KBM-7 (cell line): ENCODE measurements around the gene TPM1.
A peak's percentile ranks its signal among the peaks of the same experiment; 100 is the strongest.
"Not testable (repeated sequence)": the region's sequence is repeated elsewhere in the genome, so short reads cannot be mapped to it uniquely, and the experiment has no call there.

Experiments
- DNase-seq: peaks from one replicate; pipeline ENCODE4 v3.0.0-alpha.2; 2015
- in situ Hi-C: fragments of 300-500 bp; cut with MboI; formaldehyde crosslinking; loops from 2 replicates; pipeline ENCODE4 v1.14.3; 2020; ENCODE audit warnings: low sequenced_read_pairs, low pct_unique_long_range_greater_than_20kb, mixed read lengths

TPM1 gene

DNA sequence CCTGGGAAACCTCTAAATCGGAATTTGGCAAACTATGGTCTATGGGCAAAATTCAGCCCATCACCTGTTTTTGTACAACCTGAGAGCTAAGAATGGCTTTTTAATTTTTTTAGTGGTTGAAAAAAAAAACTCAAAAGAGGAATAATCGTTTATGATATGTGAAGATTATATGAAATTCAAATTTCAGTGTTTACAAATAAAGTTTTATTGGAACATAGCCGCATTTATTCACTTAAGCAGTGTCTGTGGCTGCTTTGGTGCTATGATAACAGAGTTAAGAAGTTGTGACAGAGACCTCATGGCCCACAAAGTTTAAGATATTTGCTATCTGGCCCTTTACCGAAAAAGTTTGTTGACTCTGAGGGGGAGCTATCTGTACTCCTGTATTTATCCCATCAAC, 42.7 kb downstream of the TPM1 start:
- DNase-seq = no peak
- in situ Hi-C loops = no loop called here

DNA sequence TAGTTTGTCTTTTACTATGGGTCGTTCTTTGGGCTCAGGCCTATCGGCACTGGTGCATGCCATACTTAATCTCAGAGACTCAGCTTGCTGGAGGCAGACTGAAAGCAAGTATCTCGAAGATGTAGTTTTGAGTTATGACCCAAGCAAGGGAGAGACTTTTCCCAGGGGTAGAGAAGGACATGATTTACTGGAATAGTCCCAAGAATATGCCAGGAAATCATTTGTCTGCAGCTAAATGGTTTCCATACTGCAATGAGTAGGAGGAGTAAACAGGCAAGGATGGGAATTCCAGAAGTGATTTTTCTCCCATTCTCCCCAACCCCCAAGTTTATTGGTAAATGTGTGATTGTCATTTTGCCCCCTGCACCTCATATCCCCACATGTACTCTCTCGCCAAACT, 43.7 kb downstream of the TPM1 start:
- no peak for DNase-seq
- in situ Hi-C loops = no loop called here

DNA sequence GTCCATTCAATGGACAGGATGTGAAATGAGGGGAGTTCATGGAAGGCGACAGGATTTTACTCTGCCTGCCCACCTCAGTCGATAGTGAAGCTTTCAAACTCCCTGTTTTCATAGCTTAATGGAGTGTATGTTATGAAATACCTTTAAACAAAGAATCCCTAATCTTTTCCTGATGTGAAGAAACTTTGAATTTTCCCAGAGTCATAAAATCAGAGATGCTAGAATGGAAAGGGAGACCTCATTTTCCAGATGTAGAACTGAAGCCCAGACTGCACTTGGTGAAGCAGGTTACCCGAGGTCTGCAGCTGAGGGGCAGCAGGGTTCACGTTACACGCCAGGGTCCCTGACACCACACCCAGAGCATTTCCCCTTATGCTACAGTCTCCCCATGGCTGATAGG, 44.4 kb downstream of the TPM1 start:
- DNase-seq = no peak
- in situ Hi-C loops = no loop called here

DNA sequence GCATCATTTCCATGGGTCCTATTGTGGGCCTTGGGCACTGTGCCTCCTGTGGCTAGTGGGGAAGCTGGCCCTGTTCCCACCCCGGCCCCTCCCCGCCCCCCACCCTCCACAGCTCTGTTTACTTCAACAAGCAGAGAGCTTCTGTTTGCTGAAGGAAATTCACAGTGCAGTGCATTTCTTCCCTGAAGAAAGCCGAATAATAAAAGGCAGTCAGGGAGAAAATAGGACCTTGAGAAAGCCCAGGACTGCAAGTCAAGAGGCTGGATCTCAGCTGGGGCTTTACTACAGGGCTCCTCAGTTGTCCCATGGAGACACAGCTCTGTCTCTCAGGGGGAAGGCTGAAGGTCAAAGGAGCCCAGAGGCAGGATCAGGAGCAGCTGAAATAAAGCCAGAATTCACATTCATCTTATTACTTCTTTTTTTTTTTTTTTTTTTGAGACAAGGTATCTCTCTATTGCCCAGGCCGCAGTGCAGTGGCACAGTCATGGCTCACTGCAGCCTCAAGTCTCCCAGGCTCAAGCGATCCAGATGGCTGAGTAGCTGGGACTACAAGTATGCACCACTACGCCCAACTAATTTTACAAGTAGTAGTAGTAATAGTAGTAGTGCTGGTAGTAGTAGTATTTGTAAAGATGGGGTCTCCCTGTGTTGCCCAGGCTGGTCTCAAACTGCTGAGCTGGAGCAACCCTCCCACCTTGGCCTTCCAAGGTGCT, 46.1 kb downstream of the TPM1 start:
- in situ Hi-C loops = no loop called here
- no peak for DNase-seq

DNA sequence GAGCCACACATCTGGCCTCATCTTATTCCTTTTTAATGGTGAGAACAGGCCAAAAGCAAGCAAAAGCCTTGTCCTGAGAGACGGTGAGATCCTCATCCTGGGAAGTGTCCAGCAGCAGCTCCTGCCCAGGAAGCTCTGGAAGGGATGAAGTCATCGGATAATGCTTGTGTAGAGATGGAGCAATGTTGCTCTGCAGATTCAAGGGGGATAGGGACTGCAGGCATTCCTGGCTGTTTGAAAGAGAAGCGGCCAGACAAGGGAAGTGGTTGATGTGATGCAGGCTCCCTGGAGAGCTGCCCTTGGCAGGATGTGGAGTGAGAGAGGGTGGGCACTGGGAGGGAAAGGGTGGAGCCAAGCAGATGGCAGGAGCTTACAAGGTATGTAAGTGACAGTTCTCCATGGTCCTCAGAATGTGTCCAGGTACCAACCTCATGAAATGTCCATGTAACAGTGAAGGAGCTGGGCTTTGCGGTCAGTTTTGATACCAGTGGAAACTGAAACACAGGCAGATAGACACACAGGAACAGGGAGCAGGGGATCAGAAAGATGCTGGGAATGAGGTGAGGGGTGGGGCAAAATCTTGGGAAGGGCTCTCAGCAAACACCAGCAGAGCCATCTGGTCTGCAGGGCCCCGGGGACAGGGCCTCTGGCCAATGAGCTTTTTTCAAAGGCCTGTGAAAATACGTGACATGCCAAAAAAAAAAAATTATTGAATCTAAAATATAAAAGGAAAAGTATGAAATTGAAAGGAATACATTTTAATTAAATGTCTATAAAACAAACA, 46.9 kb downstream of the TPM1 start:
- no peak for DNase-seq
- in situ Hi-C loops = no loop called here

DNA sequence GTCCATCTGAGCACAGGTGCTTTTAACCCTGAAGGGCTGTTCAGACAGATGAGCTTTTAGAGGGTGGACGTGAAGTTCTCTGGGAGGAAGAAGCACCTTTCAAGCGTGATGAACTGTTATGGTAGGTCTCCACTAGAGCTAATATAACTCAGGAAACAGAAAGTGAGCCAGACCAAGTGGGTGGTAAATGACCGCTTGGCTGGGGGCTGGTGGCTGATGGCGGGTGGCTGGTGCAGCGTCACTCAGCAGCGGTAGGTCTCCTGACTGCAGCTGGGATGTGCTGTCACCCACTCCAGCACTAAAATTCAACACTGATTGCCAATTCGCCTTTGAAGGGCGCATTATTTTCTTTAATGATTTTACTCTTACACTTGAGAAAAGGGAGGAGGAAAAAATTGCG, 47.9 kb downstream of the TPM1 start:
- no peak for DNase-seq
- in situ Hi-C loops = no loop called here

DNA sequence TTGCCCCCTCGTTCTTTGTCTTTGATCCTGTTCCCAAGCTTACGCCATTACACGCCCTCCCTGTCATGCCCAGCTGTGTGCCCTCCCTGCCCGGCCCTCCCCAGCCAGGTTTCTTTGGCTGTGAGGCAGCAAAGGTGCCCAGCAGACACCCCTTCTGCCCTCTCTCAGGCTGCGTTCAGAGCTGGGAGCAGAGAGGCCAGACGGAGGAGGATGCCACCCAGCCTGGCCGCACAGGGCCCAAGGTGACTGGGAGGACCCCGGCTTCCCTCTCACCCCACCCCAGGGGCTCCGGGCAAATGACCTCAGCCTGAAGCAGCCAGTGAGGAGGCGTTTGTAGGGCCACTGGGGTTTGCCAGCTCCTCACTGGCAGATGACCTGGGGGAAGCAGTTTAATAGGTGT, 48.3 kb downstream of the TPM1 start:
- in situ Hi-C loops = no loop called here
- no peak for DNase-seq

DNA sequence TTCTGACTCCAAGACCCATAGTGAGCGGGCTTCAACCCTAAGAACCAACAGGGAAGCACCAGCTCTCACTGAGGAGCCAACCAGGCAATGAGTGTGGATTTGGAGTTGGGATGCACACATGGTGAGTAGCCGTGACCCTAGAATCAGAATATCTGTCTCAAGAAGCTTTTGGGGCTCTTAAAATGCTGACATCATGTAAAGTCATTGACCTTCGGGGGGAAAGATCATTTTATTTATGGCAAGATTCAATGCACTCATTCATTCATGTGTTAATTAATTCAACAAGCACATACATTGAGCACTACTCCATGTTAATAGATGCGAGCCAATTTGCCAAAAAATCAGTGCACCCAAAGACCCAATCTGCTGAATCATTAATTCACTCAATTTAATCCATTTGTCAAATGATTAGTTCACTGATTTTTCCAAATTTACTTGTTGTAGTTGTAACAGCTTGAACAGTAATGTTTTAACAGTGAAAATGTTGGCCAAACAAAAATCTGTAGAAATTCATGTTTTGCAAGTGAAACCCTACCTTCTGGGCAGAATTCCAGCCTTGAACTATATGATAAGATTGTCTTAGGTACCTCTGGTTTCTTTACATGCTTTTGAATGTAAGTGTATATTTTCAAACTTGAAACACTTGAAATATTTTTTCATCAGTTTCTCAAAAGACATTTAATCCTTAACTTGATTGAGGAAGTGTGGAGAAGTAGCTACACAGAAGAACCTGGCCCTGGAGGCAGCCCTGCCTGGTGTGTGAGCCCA, 49.3 kb downstream of the TPM1 start:
- in situ Hi-C loops = no loop called here
- no peak for DNase-seq

DNA sequence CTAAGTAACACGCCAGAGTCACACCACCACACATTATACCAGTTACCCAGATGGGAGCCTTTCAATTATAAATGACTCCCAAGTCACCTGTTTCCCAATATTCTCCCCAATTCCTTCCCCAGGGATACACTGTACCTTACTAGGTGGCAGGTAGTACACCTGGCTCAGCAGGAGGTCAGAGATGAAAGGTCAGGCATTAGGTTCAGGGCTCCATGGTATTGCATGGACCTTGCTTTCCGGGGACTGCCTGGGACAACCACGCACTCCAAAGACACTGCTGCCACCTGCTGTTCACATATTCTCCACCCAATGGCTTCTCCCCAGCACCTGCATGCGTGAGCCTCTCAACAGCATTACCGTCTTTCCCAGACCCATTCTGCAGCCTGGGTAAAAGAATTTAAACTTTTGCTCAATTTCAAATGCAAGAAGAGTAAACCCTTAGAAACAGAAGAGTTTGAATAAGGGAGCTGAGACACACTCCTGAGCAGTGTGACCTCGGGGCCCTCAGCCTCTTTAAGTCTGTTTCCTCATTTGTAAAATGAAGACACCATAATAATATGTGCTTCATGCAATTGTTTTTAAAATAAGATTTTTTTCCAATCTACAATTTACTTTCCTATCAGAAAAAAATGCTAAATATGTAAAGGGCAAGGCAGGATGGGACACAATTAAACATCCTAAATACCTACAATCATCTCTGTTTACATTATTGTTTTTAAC, 51.1 kb downstream of the TPM1 start:
- in situ Hi-C loops = no loop called here

DNA sequence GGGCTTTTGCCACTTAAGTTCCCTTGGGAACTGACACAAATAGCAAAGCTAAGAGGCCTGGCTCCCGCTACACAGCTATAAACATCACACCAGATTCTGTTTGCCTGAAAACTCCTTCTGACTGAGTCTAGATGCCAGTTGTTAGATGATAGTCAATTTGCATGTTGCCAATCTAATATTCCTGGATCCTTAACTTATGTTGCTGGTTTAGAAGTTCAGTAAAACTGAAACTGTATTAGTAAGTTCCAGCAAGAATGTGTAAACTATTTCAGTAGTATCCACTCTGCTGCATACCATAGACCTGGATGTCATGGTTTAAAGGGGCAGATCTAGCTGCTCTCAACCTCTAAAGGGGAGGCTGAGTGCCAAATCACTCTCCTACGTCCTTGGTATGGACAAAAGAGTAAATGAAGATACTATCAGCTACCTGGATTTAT, 52.0 kb downstream of the TPM1 start:
- in situ Hi-C loops = no loop called here
- no peak for DNase-seq

More for the DNA sequence above, 51.1 kb downstream of the TPM1 start:
- peak; percentile 93 for DNase-seq

DNA sequence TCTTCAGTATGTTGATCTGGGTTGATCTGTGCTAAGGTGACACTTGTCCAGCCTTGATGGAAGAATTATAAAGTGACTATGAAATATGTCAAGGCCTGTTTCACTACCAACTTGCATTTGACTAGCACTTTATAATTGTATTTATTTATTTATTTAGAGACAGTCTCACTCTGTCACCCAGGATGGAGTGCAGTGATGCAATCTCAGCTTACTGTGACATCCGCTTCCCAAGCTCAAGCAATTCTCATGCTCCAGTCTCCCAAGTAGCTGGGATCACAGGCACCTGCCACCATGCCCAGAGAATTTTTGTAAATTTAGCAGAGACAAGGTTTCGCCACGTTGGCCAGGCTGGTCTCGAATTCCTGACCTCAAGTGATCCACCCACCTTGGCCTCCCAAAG, 53.6 kb downstream of the TPM1 start:
- no peak for DNase-seq
- in situ Hi-C loops = no loop called here

DNA sequence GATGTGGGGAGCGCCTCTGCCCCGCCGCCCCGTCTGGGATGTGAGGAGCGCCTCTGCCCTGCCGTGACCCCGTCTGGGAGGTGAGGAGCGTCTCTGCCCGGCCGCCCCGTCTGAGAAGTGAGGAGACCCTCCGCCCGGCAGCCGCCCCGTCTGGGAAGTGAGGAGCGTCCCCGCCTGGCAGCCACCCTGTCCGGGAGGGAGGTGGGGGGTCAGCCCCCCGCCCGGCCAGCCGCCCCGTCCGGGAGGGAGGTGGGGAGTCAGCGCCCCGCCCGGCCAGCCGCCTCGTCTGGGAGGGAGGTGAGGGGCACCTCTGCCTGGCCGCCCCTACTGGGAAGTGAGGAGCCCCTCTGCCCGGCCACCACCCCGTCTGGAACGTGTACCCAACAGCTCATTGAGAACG, 56.4 kb downstream of the TPM1 start:
- DNase-seq, in situ Hi-C loops: not testable (repeated sequence)

DNA sequence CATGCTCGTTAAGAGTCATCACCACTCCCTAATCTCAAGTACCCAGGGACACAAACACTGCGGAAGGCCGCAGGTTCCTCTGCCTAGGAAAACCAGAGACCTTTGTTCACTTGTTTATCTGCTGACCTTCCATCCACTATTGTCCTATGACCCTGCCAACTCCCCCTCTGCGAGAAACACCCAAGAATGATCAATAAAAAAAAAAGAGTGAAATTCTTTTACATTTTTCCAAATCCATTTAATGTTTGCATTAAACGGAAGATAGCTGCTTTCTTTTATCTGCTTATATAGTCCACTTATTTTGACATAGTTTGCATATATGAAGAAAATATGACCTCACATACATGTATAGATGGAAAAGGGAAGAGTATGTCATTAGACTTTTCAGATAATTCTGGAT, 57.0 kb downstream of the TPM1 start:
- DNase-seq, in situ Hi-C loops: not testable (repeated sequence)

DNA sequence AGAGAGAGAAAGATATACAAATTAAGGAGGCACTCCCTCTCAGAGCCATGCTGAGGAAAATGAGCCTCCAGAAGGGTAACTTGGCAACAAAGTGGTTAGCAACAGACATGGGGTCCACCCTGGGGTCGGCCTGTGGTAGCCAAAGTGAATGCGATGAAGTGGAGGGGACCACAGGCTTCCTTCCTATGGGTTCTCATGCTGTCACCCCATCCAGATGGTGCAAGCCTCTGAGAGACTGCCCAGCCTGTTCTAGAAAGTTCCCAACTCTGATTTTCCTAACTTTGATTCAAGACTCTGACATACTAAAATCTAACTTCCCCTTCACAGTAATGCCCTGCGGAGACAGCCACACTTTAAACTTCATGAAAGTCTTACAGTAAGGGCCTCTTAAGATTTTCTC, 60.9 kb downstream of the TPM1 start:
- in situ Hi-C loops = no loop called here
- DNase-seq = no peak

DNA sequence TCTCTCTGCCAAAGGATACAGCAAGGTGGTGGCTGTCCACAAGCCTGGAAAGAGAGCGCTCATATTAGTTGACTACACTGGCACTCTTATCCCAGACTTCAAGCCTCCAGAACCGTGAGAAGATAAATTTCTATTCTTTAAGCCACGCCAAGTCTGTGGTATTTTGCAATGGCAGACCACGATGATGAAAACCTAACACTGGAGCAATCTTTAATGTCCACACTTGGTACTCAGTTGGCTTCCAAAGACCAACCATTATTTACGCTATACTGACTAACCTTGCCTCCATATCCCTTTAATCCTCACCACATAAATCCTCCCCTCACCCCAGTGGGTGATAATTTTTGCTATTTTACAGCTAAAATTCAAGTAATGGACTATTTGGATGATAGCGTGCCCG, 62.2 kb downstream of the TPM1 start:
- DNase-seq = no peak
- in situ Hi-C loops = no loop called here

DNA sequence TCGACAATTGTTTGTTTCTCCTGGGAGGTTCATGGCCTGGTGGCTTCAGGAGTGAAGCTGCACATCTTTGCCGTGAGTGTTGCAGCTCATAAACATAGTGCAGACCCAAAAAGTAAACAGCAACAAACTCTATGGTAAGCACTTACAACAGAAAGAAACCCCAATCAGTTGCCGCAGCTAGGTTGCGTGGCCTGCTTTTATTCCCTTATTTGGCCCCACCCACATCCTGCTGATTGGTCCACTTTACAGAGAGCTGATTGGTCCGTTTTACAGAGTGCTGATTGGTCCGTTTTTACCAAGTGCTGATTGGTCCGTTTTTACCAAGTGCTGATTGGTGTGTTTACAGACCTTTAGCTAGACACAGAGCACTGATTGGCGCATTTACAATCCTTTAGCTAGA, 62.8 kb downstream of the TPM1 start:
- DNase-seq, in situ Hi-C loops: not testable (repeated sequence)

DNA sequence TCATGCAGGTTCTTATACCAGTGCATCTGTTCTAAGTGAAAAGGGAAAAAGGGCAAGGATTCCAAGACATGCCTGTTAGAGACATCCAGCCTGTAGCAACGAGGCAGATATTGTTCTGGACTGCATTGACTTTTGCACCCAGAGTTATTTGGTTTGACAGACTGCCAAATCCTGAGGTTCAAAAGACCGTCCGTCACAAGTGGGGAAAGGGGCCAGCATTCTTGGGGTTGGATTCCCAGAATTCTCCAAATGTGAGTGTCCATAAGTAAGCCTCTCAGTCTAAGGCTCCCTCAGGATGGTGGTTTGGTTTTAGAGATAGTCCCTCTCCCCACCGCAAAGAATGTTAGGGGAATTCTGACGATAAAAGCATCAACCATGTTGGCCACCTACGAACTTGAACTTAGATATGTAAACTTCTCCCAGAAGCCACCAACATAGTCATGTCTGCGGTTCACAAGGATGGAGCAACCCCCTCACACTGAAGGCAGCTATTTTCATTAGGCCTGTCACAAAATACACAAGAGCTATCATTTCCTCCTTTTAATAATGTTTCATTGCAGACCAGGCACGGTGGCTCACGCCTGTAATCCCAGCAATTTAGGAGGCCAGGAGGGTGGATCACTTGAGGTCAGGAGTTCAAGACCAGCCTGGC, 65.5 kb downstream of the TPM1 start:
- in situ Hi-C loops = no loop called here
- no peak for DNase-seq

DNA sequence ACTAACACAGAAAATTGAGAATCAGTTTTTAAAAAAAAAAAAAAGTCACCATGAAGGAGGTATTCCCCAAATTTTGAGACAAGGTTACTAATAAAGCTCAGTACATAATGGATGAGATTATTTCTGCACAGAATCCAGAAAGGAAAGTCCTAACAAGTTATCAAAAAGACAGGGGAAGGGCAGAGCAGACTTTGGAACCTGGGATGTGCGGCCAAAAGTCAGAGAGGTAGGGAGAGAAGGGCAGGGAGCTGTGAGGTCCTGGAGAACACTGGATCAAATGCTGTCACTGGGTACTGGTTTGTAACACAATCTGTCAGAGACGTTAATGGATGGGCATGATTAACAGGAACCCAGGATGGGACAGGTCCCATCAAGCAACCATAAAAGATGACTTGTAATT, 67.0 kb downstream of the TPM1 start:
- no peak for DNase-seq
- in situ Hi-C loops = no loop called here

DNA sequence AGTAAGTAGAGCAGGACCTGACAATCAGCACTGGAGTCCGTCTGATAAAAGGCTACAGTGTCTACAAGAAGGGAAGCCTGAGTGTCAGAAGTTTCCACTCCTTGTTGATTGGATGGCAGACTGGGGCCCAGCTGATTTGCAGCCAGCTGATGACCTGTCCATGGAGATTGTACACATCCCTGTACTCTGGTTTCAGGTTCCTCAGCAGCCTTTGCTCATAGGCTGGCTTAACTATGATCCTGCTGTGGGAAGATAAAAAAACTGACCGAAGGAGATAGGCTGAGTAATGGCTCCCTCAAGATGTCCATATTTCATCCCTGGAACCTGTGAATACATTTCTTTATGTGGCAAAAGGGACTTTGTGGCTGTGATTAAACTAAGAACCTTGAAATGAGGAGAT, 67.4 kb downstream of the TPM1 start:
- no peak for DNase-seq
- in situ Hi-C loops = no loop called here
